LNCAP (cell line): ENCODE data around the gene MRPS11.

Experiments
- CTCF ChIP-seq: fragments of 450-650 bp; IDR thresholded peaks from 2 replicates; pipeline ENCODE4 v1.5.1; 2017; ENCODE audit warnings: mild to moderate bottlenecking

Gene MRPS11

GRCh38 chr15:88431441-88431840 is 36.1 kb upstream of the MRPS11 start:
- no peak for TF ChIP-seq CTCF

GRCh38 chr15:88433046-88433685 is 34.3 kb upstream of the MRPS11 start:
- TF ChIP-seq CTCF, result no peak

- TF ChIP-seq CTCF, result no peak
These were observed 29.3 kb upstream of the MRPS11 start for GRCh38 chr15:88438181-88438580.

- no peak for TF ChIP-seq CTCF
These were observed 27.5 kb upstream of the MRPS11 start for GRCh38 chr15:88440021-88440420.

GRCh38 chr15:88441076-88441730 is 26.3 kb upstream of the MRPS11 start:
- no peak for TF ChIP-seq CTCF

GRCh38 chr15:88447206-88447605 is 20.3 kb upstream of the MRPS11 start:
- TF ChIP-seq CTCF, result no peak

GRCh38 chr15:88447741-88448140 is 19.8 kb upstream of the MRPS11 start:
- TF ChIP-seq CTCF, result no peak
